ENCODE measurements around the gene PXDN. TPM values are rescaled to one million over a fixed set of nuclear protein-coding genes. Genes with fewer than 3 reads are reported as not detected.
A peak's percentile ranks its signal among the peaks of the same experiment; 100 is the strongest.

The PXDN gene
- total and polyA plus RNA-seq, 7 donors = 4.1 to 15.4 (median 9.4) TPM

GRCh38 chr2:1600191-1601066 is 143.9 kb downstream of the PXDN start:
- 58 to 73% (median 64%) methylated on average over 28 to 29 of the region's 29 CpGs for WGBS, 3 donors
- no peak for TF ChIP-seq CTCF (IDR thresholded peaks at IDR 0.05)
- DNase-seq (peak in 1 of 2 donors; percentile 77), ATAC-seq (peak in 2 of 4 donors; percentile 20 to 66)
- Histone ChIP-seq H3K36me3 (ENCODE audit: insufficient read depth in 1 of 2, low read depth in 1 of 2) (no peaks in the 10 kb centered on the region), H3K4me3 (no peak overlapping the region), H3K27ac (no peak overlapping the region), H3K27me3 (ENCODE audit: insufficient read depth in 3 of 3, low read length in 2 of 3) (peaks cover 0 to 56% (median 2%) of the 10 kb centered on the region in 3 donors), H3K9me3 (no peaks in the 10 kb centered on the region), H3K4me1 (no peaks in the 10 kb centered on the region)
- intact Hi-C loops (cut with DNase I) = no loop called here

- H3K4me3 ChIP-seq = no peak overlapping the region
- no peak for ATAC-seq
- H3K36me3 ChIP-seq (ENCODE audit: insufficient read depth in 1 of 2, low read depth in 1 of 2) = no peaks in the 10 kb centered on the region
- peaks cover 0 to 50% (median 0%) of the 10 kb centered on the region in 3 donors for H3K27me3 ChIP-seq (ENCODE audit: insufficient read depth in 3 of 3, low read length in 2 of 3)
- no peak overlapping the region for H3K27ac ChIP-seq
- 65 to 79% (median 67%) methylated on average over 17 of the region's 17 CpGs for WGBS, 3 donors
- intact Hi-C loops (cut with DNase I) = no loop called here
- DNase-seq = no peak
- no peaks in the 10 kb centered on the region for H3K4me1 ChIP-seq
- no peaks in the 10 kb centered on the region for H3K9me3 ChIP-seq
- no peak for TF ChIP-seq CTCF (IDR thresholded peaks at IDR 0.05)
Measured at GRCh38 chr2:1599301-1600085, 144.8 kb downstream of the PXDN start.

DNA sequence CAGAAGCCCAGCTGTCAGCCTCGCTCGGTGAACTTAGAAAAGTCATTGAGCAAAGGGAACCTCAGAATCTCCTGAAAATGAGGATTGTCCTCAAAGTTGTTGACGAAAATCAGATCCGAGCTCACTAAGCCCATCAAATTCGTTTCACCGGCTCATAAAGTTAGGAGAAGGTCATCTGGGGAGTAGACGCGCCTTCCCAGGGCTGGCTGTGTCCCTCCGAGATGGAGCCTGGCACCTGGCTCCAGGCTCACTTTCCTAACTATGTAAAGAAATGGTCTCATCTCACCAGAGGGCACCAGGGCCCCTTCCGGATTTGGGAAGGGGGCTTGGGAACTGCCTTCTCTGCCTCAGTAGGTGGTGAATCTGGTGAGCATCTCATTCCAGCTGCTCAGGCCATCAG is 145.5 kb downstream of the PXDN start:
- H3K27ac ChIP-seq = no peak overlapping the region
- no peaks in the 10 kb centered on the region for H3K36me3 ChIP-seq (ENCODE audit: insufficient read depth in 1 of 2, low read depth in 1 of 2)
- WGBS, 3 donors = 45 to 66% (median 50%) methylated on average over 10 of the region's 10 CpGs
- ATAC-seq (no peak), DNase-seq (no peak)
- H3K4me1 ChIP-seq = no peaks in the 10 kb centered on the region
- H3K9me3 ChIP-seq = no peaks in the 10 kb centered on the region
- TF ChIP-seq CTCF (IDR thresholded peaks at IDR 0.05) = no peak
- H3K4me3 ChIP-seq = no peak overlapping the region
- intact Hi-C loops (cut with DNase I) = no loop called here
- peaks cover 0 to 43% (median 0%) of the 10 kb centered on the region in 3 donors for H3K27me3 ChIP-seq (ENCODE audit: insufficient read depth in 3 of 3, low read length in 2 of 3)

- intact Hi-C loops (cut with DNase I) = no loop called here
- DNase-seq (no peak), ATAC-seq (no peak)
- no peak for TF ChIP-seq CTCF (IDR thresholded peaks at IDR 0.05)
- no peaks in the 10 kb centered on the region for H3K36me3 ChIP-seq (ENCODE audit: insufficient read depth in 1 of 2, low read depth in 1 of 2)
- H3K4me3 ChIP-seq = no peak overlapping the region
- H3K27ac ChIP-seq = no peak overlapping the region
- H3K4me1 ChIP-seq = no peaks in the 10 kb centered on the region
- H3K27me3 ChIP-seq (ENCODE audit: insufficient read depth in 3 of 3, low read length in 2 of 3) = peaks cover 0 to 39% (median 0%) of the 10 kb centered on the region in 3 donors
- H3K9me3 ChIP-seq = no peaks in the 10 kb centered on the region
- 39 to 60% (median 41%) methylated on average over 20 of the region's 20 CpGs for WGBS, 3 donors
Measured at GRCh38 chr2:1598041-1598710, 146.1 kb downstream of the PXDN start.
